ENCODE measurements around the gene VIPR1. TPM values are rescaled to one million over a fixed set of nuclear protein-coding genes. Genes with fewer than 3 reads are reported as not detected.

The VIPR1 gene
- total RNA-seq, 1 donor = 5.6 TPM

GRCh38 chr3:42499478-42499871 is 3.0 kb upstream of the VIPR1 start:
- no peak for TF ChIP-seq CTCF (IDR thresholded peaks at IDR 0.05; ENCODE audit: insufficient read depth, low read length)
- no peak overlapping the region for H3K4me3 ChIP-seq (ENCODE audit: low read depth, low read length)
- no peak for DNase-seq (ENCODE audit: low read depth)

GRCh38 chr3:42500091-42500490 is 2.4 kb upstream of the VIPR1 start:
- TF ChIP-seq CTCF (IDR thresholded peaks at IDR 0.05; ENCODE audit: insufficient read depth, low read length) = no peak
- H3K4me3 ChIP-seq (ENCODE audit: low read depth, low read length) = no peak overlapping the region
- no peak for DNase-seq (ENCODE audit: low read depth)

- H3K4me3 ChIP-seq (ENCODE audit: low read depth, low read length) = no peak overlapping the region
- no peak for DNase-seq (ENCODE audit: low read depth)
- TF ChIP-seq CTCF (IDR thresholded peaks at IDR 0.05; ENCODE audit: insufficient read depth, low read length) = no peak
Observed at GRCh38 chr3:42500909-42501308, 1.5 kb upstream of the VIPR1 start.

GRCh38 chr3:42501321-42501680 is 1.1 kb upstream of the VIPR1 start:
- DNase-seq (ENCODE audit: low read depth) = no peak
- no peak overlapping the region for H3K4me3 ChIP-seq (ENCODE audit: low read depth, low read length)
- no peak for TF ChIP-seq CTCF (IDR thresholded peaks at IDR 0.05; ENCODE audit: insufficient read depth, low read length)

- H3K4me3 ChIP-seq (ENCODE audit: low read depth, low read length) = peak overlapping the region; percentile 31
- TF ChIP-seq CTCF (IDR thresholded peaks at IDR 0.05; ENCODE audit: insufficient read depth, low read length) = peak; percentile 43
- peak; percentile 20 for DNase-seq (ENCODE audit: low read depth)
Observed at GRCh38 chr3:42501681-42502428, 588 bp upstream of the VIPR1 start.

- DNase-seq (ENCODE audit: low read depth) = no peak
- no peak overlapping the region for H3K4me3 ChIP-seq (ENCODE audit: low read depth, low read length)
- TF ChIP-seq CTCF (IDR thresholded peaks at IDR 0.05; ENCODE audit: insufficient read depth, low read length) = no peak
Observed at GRCh38 chr3:42503251-42503924, 945 bp downstream of the VIPR1 start.
